H1 (cell line): Measurements from ENCODE around the gene CDC42EP3. TPM values are rescaled to one million over a fixed set of nuclear protein-coding genes. Genes with fewer than 3 reads are reported as not detected.

Experiments used
- CTCF ChIA-PET: fragments of 300-600 bp; sonication (Branson Sonifier 250); formaldehyde crosslinking; loops from one replicate; lab custom pipeline; 2021; ENCODE audit not compliant: partially characterized antibody; lab: Charles Lee
- POLR2A ChIA-PET: fragments of 300-600 bp; sonication (Branson Sonifier 250); formaldehyde crosslinking; loops from one replicate; lab custom pipeline; 2021; ENCODE audit warnings: inconsistent platforms; ENCODE audit not compliant: partially characterized antibody; lab: Charles Lee
- DNase-seq, 2 experiments: peaks; one replicate each; pipeline versions ENCODE4 v3.0.0 to v3.0.0-alpha.2; 2010 to 2022; ENCODE audit warnings: low spot score in 2 of 2, low read depth in 1 of 2, mixed read lengths in 1 of 2
- FAIRE-seq: peaks from 2 replicates; lab custom pipeline; 2011; peaks lifted over from hg19 to GRCh38; lab: Jason Lieb, UNC
- H2AFZ ChIP-seq: 2 replicates; pipeline ENCODE4 v1.8.1; 2012; ENCODE audit warnings: low read length, inconsistent platforms
- H2AK5ac ChIP-seq: 2 replicates; pipeline ENCODE4 v1.6.1; 2013; ENCODE audit warnings: low read depth, low read length
- H2BK120ac ChIP-seq: replicated peaks from 2 replicates; pipeline ENCODE3; 2013; ENCODE audit warnings: low read depth, low read length, inconsistent platforms
- H2BK12ac ChIP-seq: 2 replicates; pipeline ENCODE4 v1.6.1; 2013; ENCODE audit warnings: low read depth, low read length
- H2BK15ac ChIP-seq: 2 replicates; pipeline ENCODE4 v1.6.1; 2013; ENCODE audit warnings: low read length
- H2BK20ac ChIP-seq: 2 replicates; pipeline ENCODE4 v1.6.1; 2013; ENCODE audit warnings: low read length
- H2BK5ac ChIP-seq: 2 replicates; pipeline ENCODE4 v1.6.1; 2013; ENCODE audit warnings: low read depth, low read length
- H3K14ac ChIP-seq: 2 replicates; pipeline ENCODE4 v1.6.1; 2013; ENCODE audit warnings: inconsistent platforms; ENCODE audit not compliant: insufficient read length
- H3K18ac ChIP-seq: 2 replicates; pipeline ENCODE4 v1.6.1; 2013; ENCODE audit warnings: low read length; ENCODE audit errors: extremely low read depth
- H3K23ac ChIP-seq: 2 replicates; pipeline ENCODE4 v1.6.1; 2013; ENCODE audit warnings: inconsistent platforms; ENCODE audit not compliant: insufficient read length
- H3K23me2 ChIP-seq: 2 replicates; pipeline ENCODE4 v1.6.1; 2013; ENCODE audit warnings: low read depth, low read length
- H3K27ac ChIP-seq: 2 replicates; pipeline ENCODE4 v1.6.1; 2011; ENCODE audit warnings: low read depth, low read length, inconsistent platforms
- H3K27me3 ChIP-seq, 4 experiments: replicated peaks in 1 of 4; 1 replicate in 1 of 4; 2 replicates in 3 of 4; pipeline versions ENCODE4 v1.6.1 to v1.8.1; 2011 to 2013; ENCODE audit warnings: low read length in 3 of 4, mild to moderate bottlenecking in 3 of 4, inconsistent platforms in 2 of 4, mixed read lengths in 2 of 4, moderate library complexity in 1 of 4; ENCODE audit not compliant: control insufficient read depth in 3 of 4, insufficient read depth in 3 of 4; ENCODE audit errors: extremely low read depth in 1 of 4
- H3K36me3 ChIP-seq, 4 experiments: 2 replicates each; pipeline versions ENCODE4 v1.6.1 to v1.8.1; 2011 to 2013; ENCODE audit warnings: mild to moderate bottlenecking in 4 of 4, low read length in 3 of 4, moderate library complexity in 2 of 4, control low read depth in 1 of 4, inconsistent platforms in 1 of 4; ENCODE audit not compliant: insufficient read depth in 4 of 4, control insufficient read depth in 2 of 4
- H3K4ac ChIP-seq: replicated peaks from 2 replicates; pipeline ENCODE3; 2013; ENCODE audit warnings: low read length, low read depth, mixed read lengths, inconsistent platforms; ENCODE audit not compliant: insufficient read length
- H3K4me1 ChIP-seq, 4 experiments: replicated peaks in 1 of 4; 1 replicate in 1 of 4; 2 replicates in 3 of 4; pipeline versions ENCODE4 v1.6.1 to v1.8.1; 2011 to 2013; ENCODE audit warnings: low read length in 3 of 4, inconsistent platforms in 2 of 4, mixed read lengths in 1 of 4; ENCODE audit not compliant: insufficient read depth in 4 of 4, control insufficient read depth in 3 of 4
- H3K4me2 ChIP-seq, 2 experiments: 2 replicates each; pipeline versions ENCODE4 v1.6.1 to v1.8.1; 2011 to 2013; ENCODE audit warnings: low read depth in 2 of 2, low read length in 2 of 2, control low read depth in 1 of 2, inconsistent platforms in 1 of 2, mild to moderate bottlenecking in 1 of 2; ENCODE audit not compliant: insufficient read depth in 1 of 2
- H3K4me3 ChIP-seq, 4 experiments: fragments of 200-600, 300-600 bp in 1 of 4; sonication (generic), shearing (Covaris generic), sonication (Bioruptor Twin) in 1 of 4; 2 replicates each; pipeline versions ENCODE4 v1.5.1 to v1.8.1; 2011 to 2016; ENCODE audit warnings: low read length in 4 of 4, low read depth in 3 of 4, control low read depth in 2 of 4, inconsistent platforms in 2 of 4, mild to moderate bottlenecking in 2 of 4, mixed read lengths in 1 of 4, moderate library complexity in 1 of 4; ENCODE audit not compliant: insufficient read depth in 2 of 4; ENCODE audit errors: extremely low read depth in 1 of 4
- H3K56ac ChIP-seq: replicated peaks from 2 replicates; pipeline ENCODE3; 2013; ENCODE audit warnings: low read depth, mild to moderate bottlenecking, mixed read lengths, low read length, inconsistent platforms; ENCODE audit not compliant: insufficient read length
- H3K79me1 ChIP-seq: 2 replicates; pipeline ENCODE4 v1.6.1; 2013; ENCODE audit warnings: low read depth, low read length, control low read depth
- H3K79me2 ChIP-seq, 2 experiments: 2 replicates each; pipeline versions ENCODE4 v1.6.1 to v1.8.1; 2012 to 2013; ENCODE audit warnings: low read length in 2 of 2, mild to moderate bottlenecking in 2 of 2, inconsistent platforms in 1 of 2; ENCODE audit not compliant: insufficient read depth in 2 of 2, control insufficient read depth in 1 of 2
- H3K9ac ChIP-seq, 4 experiments: replicated peaks in 1 of 4; 1 replicate in 1 of 4; 2 replicates in 3 of 4; pipeline versions ENCODE4 v1.6.1 to v1.8.1; 2011 to 2013; ENCODE audit warnings: low read depth in 3 of 4, low read length in 3 of 4, control low read depth in 2 of 4, mild to moderate bottlenecking in 2 of 4, moderate library complexity in 2 of 4, inconsistent platforms in 1 of 4; ENCODE audit errors: extremely low read depth in 1 of 4
- H3K9me3 ChIP-seq, 2 experiments: 2 replicates each; pipeline versions ENCODE4 v1.6.1 to v1.8.1; 2012 to 2013; ENCODE audit warnings: mild to moderate bottlenecking in 2 of 2, moderate library complexity in 2 of 2, control low read depth in 1 of 2, inconsistent platforms in 1 of 2, low read depth in 1 of 2, low read length in 1 of 2, mixed read lengths in 1 of 2; ENCODE audit not compliant: insufficient read depth in 2 of 2
- H4K20me1 ChIP-seq, 2 experiments: replicated peaks in 1 of 2; 2 replicates each; pipeline versions ENCODE3 to v1.8.1; 2011 to 2013; ENCODE audit warnings: inconsistent platforms in 2 of 2, low read length in 2 of 2, mild to moderate bottlenecking in 1 of 2; ENCODE audit not compliant: insufficient read depth in 2 of 2, control insufficient read depth in 1 of 2
- H4K5ac ChIP-seq: 2 replicates; pipeline ENCODE4 v1.6.1; 2013; ENCODE audit warnings: low read length, low read depth, mixed read lengths, inconsistent platforms; ENCODE audit not compliant: insufficient read length
- H4K8ac ChIP-seq: 2 replicates; pipeline ENCODE4 v1.8.0; 2013; ENCODE audit warnings: mild to moderate bottlenecking, moderate library complexity, low read length, inconsistent platforms; ENCODE audit not compliant: insufficient read depth; ENCODE audit errors: extremely low read depth
- H4K91ac ChIP-seq: replicated peaks from 2 replicates; pipeline ENCODE3; 2013; ENCODE audit warnings: low read length, mixed read lengths, inconsistent platforms; ENCODE audit not compliant: insufficient read length
- CHD1 ChIP-seq: IDR thresholded peaks from 2 replicates; pipeline ENCODE4 v1.6.1; 2012; ENCODE audit warnings: low read depth, low read length, improper control_type of control experiment
- EGR1 ChIP-seq: IDR thresholded peaks from 2 replicates; pipeline ENCODE4 v1.6.1; 2011; ENCODE audit warnings: low read depth, low read length, borderline replicate concordance
- FOSL1 ChIP-seq: IDR thresholded peaks from 2 replicates; pipeline ENCODE4 v1.6.1; 2011; ENCODE audit warnings: mild to moderate bottlenecking, low read depth, low read length, moderate library complexity; ENCODE audit not compliant: insufficient read depth
- KDM4A ChIP-seq: IDR thresholded peaks from one replicate; pipeline ENCODE4 v1.7.1; 2012; ENCODE audit warnings: low read depth, mild to moderate bottlenecking, moderate library complexity, low read length, inconsistent platforms; ENCODE audit not compliant: severe bottlenecking
- MAX ChIP-seq: IDR thresholded peaks from 2 replicates; pipeline ENCODE4 v1.6.1; 2012; ENCODE audit warnings: inconsistent platforms
- NANOG ChIP-seq: IDR thresholded peaks from 2 replicates; pipeline ENCODE4 v1.6.1; 2011; ENCODE audit warnings: low read length, low read depth, mild to moderate bottlenecking, inconsistent platforms; ENCODE audit not compliant: insufficient read depth, poor library complexity, severe bottlenecking
- NRF1 ChIP-seq: IDR thresholded peaks from 2 replicates; pipeline ENCODE4 v1.6.1; 2011; ENCODE audit warnings: mild to moderate bottlenecking, low read depth, low read length, improper control_type of control experiment
- RBBP5 ChIP-seq: IDR thresholded peaks from 2 replicates; pipeline ENCODE4 v1.7.1; 2012; ENCODE audit warnings: low read depth, mild to moderate bottlenecking, inconsistent platforms, low read length, moderate library complexity, borderline replicate concordance
- RNF2 ChIP-seq: fragments of 200-900, 300-1000 bp; sonication (generic); IDR thresholded peaks from 2 replicates; pipeline ENCODE4 v1.7.1; 2016; ENCODE audit warnings: borderline replicate concordance, low read depth, mild to moderate bottlenecking, antibody characterized with exemption, low read length; ENCODE audit not compliant: poor library complexity, severe bottlenecking; ENCODE audit errors: missing control alignments
- TAF7 ChIP-seq: optimal IDR thresholded peaks from 2 replicates; pipeline ENCODE3; 2011; ENCODE audit warnings: low read depth, mild to moderate bottlenecking, inconsistent platforms, low read length, moderate library complexity, borderline replicate concordance
- TBP ChIP-seq: IDR thresholded peaks from 2 replicates; pipeline ENCODE4 v1.6.1; 2011; ENCODE audit warnings: low read depth, low read length, improper control_type of control experiment
- USF2 ChIP-seq: IDR thresholded peaks from 2 replicates; pipeline ENCODE4 v1.6.1; 2011; ENCODE audit warnings: low read length, improper control_type of control experiment
- whole genome bisulfite sequencing, 2 experiments: shearing (Covaris generic) in 1 of 2; methylation state at CpG; one replicate each; pipeline versions ENCODE4 v1.1.6 to v1.1.7; 2013 to 2015; ENCODE audit warnings: low lambda C conversion rate in 2 of 2, mixed read lengths in 2 of 2, inconsistent platforms in 1 of 2, low coverage in 1 of 2, missing lambda C conversion rate in 1 of 2; ENCODE audit not compliant: insufficient replicate concordance in 2 of 2, insufficient coverage in 1 of 2, insufficient read length in 1 of 2; ENCODE audit errors: extremely low coverage in 1 of 2, missing lambda C conversion rate in 1 of 2; 5-methylcytosine and 5-hydroxymethylcytosine counted together
- polyA plus RNA-seq, 7 experiments: library from polyadenylated mRNA; depleted of rRNA in 3 of 7; stranded (reverse) in 5 of 7; unstranded in 2 of 7; fragments of >200 nt in 5 of 7; fragments of 200-250 nt in 2 of 7; gene quantifications; 1 replicate in 5 of 7; 2 replicates in 1 of 7; 4 replicates in 1 of 7; pipeline versions ENCODE4 v1.2.1 to v1.2.3, GENCODE V29; 2011 to 2013; ENCODE audit warnings: missing spikeins in 2 of 7, mixed read lengths in 2 of 7
- total RNA-seq: library from RNA; stranded (reverse); fragmentation: NEBNext Ultra II Directional; extraction: Animal tissue kit (Norgen Biotek cat#: 25700); gene quantifications from 2 replicates; pipeline ENCODE4 v1.2.1, GENCODE V29; 2021

CDC42EP3 gene
- total and polyA plus RNA-seq, 2 of the 8 experiments (the other 6 are each of a cell fraction or from before 2014, with no cell fraction given) = 18.4 to 24.7 TPM

DNA sequence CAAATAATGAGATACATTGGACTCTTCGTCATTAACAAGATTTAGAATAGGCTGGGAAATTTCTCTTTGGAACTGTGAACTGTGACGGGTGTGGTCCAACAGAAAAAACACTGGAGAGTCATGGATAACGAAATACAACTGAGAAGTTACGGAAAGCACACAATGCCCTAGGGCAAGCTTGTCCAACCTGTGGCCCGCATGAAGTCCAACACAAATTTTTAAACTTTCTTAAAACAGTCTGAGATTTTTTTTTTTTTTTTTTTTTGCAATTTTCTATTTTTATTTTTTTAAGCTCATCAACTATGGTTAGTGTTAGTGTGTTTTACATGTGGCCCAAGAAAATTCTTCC lies 27.7 kb downstream of the CDC42EP3 start:
- peaks cover 5 to 32% (median 12%) of the 10 kb centered on the region in 4 experiments; a peak in 7 of 8 replicates for H3K36me3 ChIP-seq
- no peak overlapping the region for H2AK5ac ChIP-seq
- no peak overlapping the region for H3K23ac ChIP-seq
- H2BK20ac ChIP-seq = no peak overlapping the region
- H2BK12ac ChIP-seq = no peak overlapping the region
- H3K79me2 ChIP-seq = peaks cover 0 to 14% of the 10 kb centered on the region in 2 experiments; a peak in 2 of 4 replicates
- H3K4me2 ChIP-seq = no peak overlapping the region
- no peaks in the 10 kb centered on the region for H3K23me2 ChIP-seq
- H2BK15ac ChIP-seq = no peak overlapping the region
- H2AFZ ChIP-seq = no peak overlapping the region
- H3K18ac ChIP-seq = no peak overlapping the region
- H4K8ac ChIP-seq = no peak overlapping the region
- ChIA-PET POLR2A (no interaction called here), CTCF (interaction anchor here (1.0 to 1.9 kb wide), 3 partner anchors 11 to 228 kb away, joined by 3 to 5 read pairs (median 3); no protein-coding TSS in a partner anchor)
- DNase-seq = no peak
- no peak overlapping the region for H3K4ac ChIP-seq
- H3K9me3 ChIP-seq = peaks cover 4 to 7% of the 10 kb centered on the region in 2 experiments; a peak in 2 of 4 replicates
- H3K9ac ChIP-seq = no peak overlapping the region
- no peak overlapping the region for H3K27ac ChIP-seq
- no peak overlapping the region for H4K91ac ChIP-seq
- H3K56ac ChIP-seq = no peak overlapping the region
- H3K4me1 ChIP-seq = peaks cover 0 to 2% (median 0%) of the 10 kb centered on the region in 4 experiments; a peak in 1 of 7 replicates
- no peaks in the 10 kb centered on the region for H3K27me3 ChIP-seq
- H3K14ac ChIP-seq = no peak overlapping the region
- H2BK5ac ChIP-seq = no peak overlapping the region
- no peak overlapping the region for H3K4me3 ChIP-seq
- no peak for FAIRE-seq
- no peak overlapping the region for H2BK120ac ChIP-seq
- H4K20me1 ChIP-seq = peaks cover 0 to 2% of the 10 kb centered on the region in 2 experiments
- H4K5ac ChIP-seq = no peak overlapping the region
- 86% methylated on average over 5 of the region's 5 CpGs; no CpG with 5 or more reads in 1 of the 2 experiments for WGBS, 2 experiments
- H3K79me1 ChIP-seq = peaks cover 7% of the 10 kb centered on the region
- TF ChIP-seq TAF7 = no peak
- TF ChIP-seq NRF1 = no peak
- no peak for TF ChIP-seq TBP
- TF ChIP-seq CHD1 = no peak
- no peak for TF ChIP-seq EGR1
- TF ChIP-seq KDM4A = no peak
- no peak for TF ChIP-seq NANOG
- no peak for TF ChIP-seq MAX
- no peak for TF ChIP-seq RNF2
- no peak for TF ChIP-seq RBBP5
- no peak for TF ChIP-seq FOSL1
- TF ChIP-seq USF2 = no peak
